K562 (cell line): Measurements from ENCODE around the gene HPCA. TPM values are rescaled to one million over a fixed set of nuclear protein-coding genes. Genes with fewer than 3 reads are reported as not detected.

Source experiments
- ATAC-seq: fragments of 200-7000 bp; cut with Tn5 transposase; 3 replicates; pipeline ENCODE4 v1.9.1; 2020; ENCODE audit warnings: moderate library complexity
- BruUV-seq: library from RNA; stranded (reverse); fragments of 400-500 nt; replicated peaks from 2 replicates; lab custom pipeline; 2021; lab: Mats Ljungman, UMichigan
- CTCF ChIA-PET: fragments of 300-600 bp; formaldehyde crosslinking; extraction: SDS; loops from one replicate; lab custom pipeline; 2021; ENCODE audit warnings: low intra/inter-chr PET ratio; lab: Yijun Ruan, JAX
- POLR2A ChIA-PET: fragments of 300-600, 350-650 bp; sonication (Branson Sonifier 250); formaldehyde crosslinking; extraction: SDS; loops from one replicate; lab custom pipeline; 2021; ENCODE audit warnings: antibody characterized with exemption, inconsistent platforms; lab: Yijun Ruan, JAX
- DNase-seq, 4 experiments: peaks; one replicate each; pipeline versions ENCODE4 v3.0.0 to v3.0.0-alpha.2; 2011 to 2018; ENCODE audit warnings: low spot score in 3 of 4, mixed read lengths in 3 of 4; ENCODE audit errors: extremely low read depth in 1 of 4
- FAIRE-seq: peaks from 2 replicates; lab custom pipeline; 2011; peaks lifted over from hg19 to GRCh38; lab: Jason Lieb, UNC
- H2AFZ ChIP-seq: 2 replicates; pipeline ENCODE4 v1.6.0; 2011; ENCODE audit warnings: low read depth, low read length, control low read depth, inconsistent platforms
- H3K27ac ChIP-seq: fragments of 200-600 bp; 3 replicates; pipeline ENCODE4 v1.8.0; 2011; ENCODE audit warnings: low read depth, mild to moderate bottlenecking, control low read depth, inconsistent platforms, low read length, moderate library complexity, mixed read lengths; ENCODE audit errors: extremely low read depth
- H3K27me3 ChIP-seq, 2 experiments: fragments of 300-600 bp in 1 of 2; 2 replicates in 1 of 2; 3 replicates in 1 of 2; pipeline versions ENCODE4 v1.6.0 to v1.8.0; 2011; ENCODE audit warnings: inconsistent platforms in 2 of 2, low read length in 2 of 2, mild to moderate bottlenecking in 1 of 2, mixed read lengths in 1 of 2, moderate library complexity in 1 of 2; ENCODE audit not compliant: control insufficient read depth in 2 of 2, insufficient read depth in 2 of 2
- H3K36me3 ChIP-seq: fragments of 300-600 bp; 3 replicates; pipeline ENCODE4 v1.8.0; 2011; ENCODE audit warnings: mild to moderate bottlenecking, low read length, inconsistent platforms; ENCODE audit not compliant: control insufficient read depth, insufficient read depth
- H3K4me1 ChIP-seq, 2 experiments: fragments of 200-600 bp in 1 of 2; replicated peaks in 1 of 2; 2 replicates in 1 of 2; 3 replicates in 1 of 2; pipeline versions ENCODE4 v1.5.1 to v1.8.0; 2011; ENCODE audit warnings: inconsistent platforms in 2 of 2, low read length in 2 of 2, mild to moderate bottlenecking in 1 of 2, mixed read lengths in 1 of 2, moderate library complexity in 1 of 2; ENCODE audit not compliant: control insufficient read depth in 2 of 2, insufficient read depth in 2 of 2
- H3K4me2 ChIP-seq: 2 replicates; pipeline ENCODE4 v1.6.1; 2011; ENCODE audit warnings: low read length, control low read depth, inconsistent platforms, mixed read lengths; ENCODE audit not compliant: insufficient read depth
- H3K4me3 ChIP-seq: fragments of 200-600 bp; sonication (generic), shearing (Covaris generic); 2 replicates; pipeline ENCODE4 v1.5.1; 2016; ENCODE audit warnings: control low read depth, inconsistent platforms
- H3K79me2 ChIP-seq: fragments of 200-600 bp; 3 replicates; pipeline ENCODE4 v1.8.0; 2011; ENCODE audit warnings: low read length, inconsistent platforms; ENCODE audit not compliant: control insufficient read depth, insufficient read depth
- H3K9ac ChIP-seq, 2 experiments: 2 replicates each; pipeline versions ENCODE4 v1.6.0 to v1.6.1; 2011; ENCODE audit warnings: low read depth in 2 of 2, low read length in 2 of 2, control low read depth in 1 of 2, inconsistent platforms in 1 of 2, mild to moderate bottlenecking in 1 of 2, mixed read lengths in 1 of 2; ENCODE audit not compliant: insufficient read depth in 1 of 2
- H3K9me1 ChIP-seq: one replicate; pipeline ENCODE4 v1.6.0; 2011; ENCODE audit warnings: inconsistent platforms, mild to moderate bottlenecking, low read length, moderate library complexity; ENCODE audit not compliant: control insufficient read depth, insufficient read depth
- H3K9me3 ChIP-seq: replicated peaks from 2 replicates; pipeline ENCODE4 v1.5.1; 2011; ENCODE audit warnings: low read depth, low read length, inconsistent platforms; ENCODE audit not compliant: control insufficient read depth, insufficient read depth
- H4K20me1 ChIP-seq: replicated peaks from 2 replicates; pipeline ENCODE4 v1.6.1; 2011; ENCODE audit warnings: low read length, inconsistent platforms, mixed read lengths; ENCODE audit not compliant: control insufficient read depth, insufficient read depth
- ADNP ChIP-seq: fragments of 200-800 bp; sonication (Bioruptor generic); IDR thresholded peaks from 2 replicates; pipeline ENCODE4 v1.6.1; 2016; ENCODE audit warnings: missing genetic modification characterization, missing compliant biosample characterization
- BCOR ChIP-seq: fragments of 450-650 bp; IDR thresholded peaks from 2 replicates; pipeline ENCODE4 v1.6.1; 2016
- CREB1 ChIP-seq, 2 experiments: sonication (generic) in 1 of 2; formaldehyde crosslinking in 1 of 2; IDR thresholded peaks; 2 replicates each; pipeline versions ENCODE4 v1.6.1 to v1.8.0; 2012 to 2022; ENCODE audit warnings: inconsistent platforms in 1 of 2, mild to moderate bottlenecking in 1 of 2, missing genetic modification reagents in 1 of 2, moderate library complexity in 1 of 2
- E2F5 ChIP-seq: sonication (generic); formaldehyde crosslinking; IDR thresholded peaks from 2 replicates; pipeline ENCODE4 v1.8.0; 2022; ENCODE audit warnings: mild to moderate bottlenecking, missing genetic modification reagents
- ELK3 ChIP-seq: fragments of 450-650 bp; formaldehyde crosslinking; IDR thresholded peaks from 2 replicates; pipeline ENCODE4 v1.4.0; 2020; ENCODE audit warnings: mild to moderate bottlenecking
- FOXK1 ChIP-seq: sonication (generic); formaldehyde crosslinking; IDR thresholded peaks from 2 replicates; pipeline ENCODE4 v1.8.0; 2022; ENCODE audit warnings: missing genetic modification reagents, mild to moderate bottlenecking, borderline replicate concordance
- HNRNPH1 ChIP-seq: fragments of 200-400 bp; formaldehyde crosslinking; optimal IDR thresholded peaks from 2 replicates; pipeline ENCODE3; 2017; ENCODE audit warnings: low read depth, mild to moderate bottlenecking, low read length, moderate library complexity
- KDM1A ChIP-seq, 2 experiments: fragments of 450-650 bp; IDR thresholded peaks; 2 replicates each; pipeline ENCODE4 v1.6.1; 2016; ENCODE audit warnings: mild to moderate bottlenecking in 2 of 2
- OTX1 ChIP-seq: fragments of 450-650 bp; formaldehyde crosslinking; IDR thresholded peaks from 2 replicates; pipeline ENCODE4 v1.4.0; 2022; ENCODE audit warnings: mild to moderate bottlenecking
- POLR3G ChIP-seq: IDR thresholded peaks from 2 replicates; pipeline ENCODE4 v1.6.1; 2011; ENCODE audit not compliant: insufficient read length, insufficient replicate concordance; ENCODE audit errors: extremely low read depth
- PRPF4 ChIP-seq: fragments of 200-400 bp; formaldehyde crosslinking; IDR thresholded peaks from one replicate; pipeline ENCODE4 v1.6.1; 2017; ENCODE audit warnings: low read length, low read depth, mild to moderate bottlenecking; ENCODE audit not compliant: insufficient read depth, poor library complexity, severe bottlenecking
- RBM25 ChIP-seq: fragments of 200-400 bp; formaldehyde crosslinking; IDR thresholded peaks from 2 replicates; pipeline ENCODE4 v1.6.1; 2018; ENCODE audit warnings: low read length, low read depth, moderate library complexity; ENCODE audit not compliant: severe bottlenecking
- RCOR1 ChIP-seq, 2 experiments: IDR thresholded peaks; 2 replicates each; pipeline ENCODE4 v1.6.1; 2012; ENCODE audit warnings: low read depth in 2 of 2, low read length in 2 of 2, borderline replicate concordance in 1 of 2, improper control_type of control experiment in 1 of 2
- SMARCC2 ChIP-seq: fragments of 450-650 bp; IDR thresholded peaks from 2 replicates; pipeline ENCODE4 v1.6.1; 2017; ENCODE audit warnings: antibody characterized with exemption, moderate library complexity, mild to moderate bottlenecking, low read depth
- XRCC3 ChIP-seq: fragments of 450-650 bp; IDR thresholded peaks from 2 replicates; pipeline ENCODE4 v1.6.1; 2017; ENCODE audit warnings: mild to moderate bottlenecking, moderate library complexity
- ZBTB17 ChIP-seq: fragments of 450-650 bp; formaldehyde crosslinking; IDR thresholded peaks from 2 replicates; pipeline ENCODE4 v1.4.0; 2020; ENCODE audit warnings: mild to moderate bottlenecking
- ZFP36 ChIP-seq: fragments of 150-350 bp; IDR thresholded peaks from 2 replicates; pipeline ENCODE4 v1.6.1; 2018; ENCODE audit warnings: low read length, low read depth; ENCODE audit not compliant: partially characterized antibody
- ZNF695 ChIP-seq: fragments of 450-650 bp; formaldehyde crosslinking; IDR thresholded peaks from 2 replicates; pipeline ENCODE4 v1.4.0; 2020; ENCODE audit warnings: mild to moderate bottlenecking, moderate library complexity
- WGBS: fragments of 100-300 bp; shearing (Covaris generic); methylation state at CpG from one replicate; pipeline ENCODE4 v1.1.6; 2016; ENCODE audit warnings: low coverage, mixed read lengths; ENCODE audit not compliant: insufficient coverage; ENCODE audit errors: missing lambda C conversion rate; 5-methylcytosine and 5-hydroxymethylcytosine counted together
- in situ Hi-C: fragments of 300-500 bp; cut with MboI; formaldehyde crosslinking; loops from 4 replicates; pipeline ENCODE4 v1.15.0; 2018; ENCODE audit warnings: inconsistent platforms, mixed read lengths
- intact Hi-C: fragments of 100-400 bp; cut with micrococcal nuclease; formaldehyde crosslinking; loops from 2 replicates; pipeline ENCODE4 v1.14.2; 2022
- polyA plus RNA-seq, 8 experiments: library from polyadenylated mRNA; depleted of rRNA in 4 of 8; stranded (reverse) in 5 of 8; unstranded in 3 of 8; fragments of >200 nt; fragmentation: Nextera tagmentation in 2 of 8; fragmentation: Illumina TruSeq in 1 of 8; extraction: Ambion mirVana in 2 of 8; extraction: Trizol in 1 of 8; gene quantifications; 2 replicates each; pipeline versions ENCODE4 v1.2.1 to v1.2.3, GENCODE V29; 2011 to 2014; ENCODE audit warnings: inconsistent platforms in 1 of 8, missing spikeins in 1 of 8
- total RNA-seq, 7 experiments: library from RNA; depleted of rRNA in 6 of 7; stranded (reverse); fragments of >200 nt in 6 of 7; fragmentation: Illumina TruSeq in 2 of 7; extraction: Trizol in 2 of 7; gene quantifications; 2 replicates each; pipeline versions ENCODE4 v1.2.1 to v1.2.3, GENCODE V29; 2011 to 2021; ENCODE audit warnings: low replicate concordance in 1 of 7

Gene HPCA
- total and polyA plus RNA-seq, 9 of the 15 experiments (the other 6 are each of a cell fraction or from before 2014, with no cell fraction given): not detected

- no peak overlapping the region for H3K4me3 ChIP-seq
- H3K27ac ChIP-seq: no peak overlapping the region
- ATAC-seq (0 out of 3 replicates have a peak, but pooled peaks have one; percentile 5), DNase-seq (no peak), FAIRE-seq (no peak)
- H3K9ac ChIP-seq: no peak overlapping the region
- POLR2A ChIA-PET: no interaction called here
- TF ChIP-seq BCOR (peak; percentile 69), PRPF4 (no peak), HNRNPH1 (no peak), ZNF695 (CRISPR knock-in tag) (no peak), XRCC3 (no peak), RBM25 (peak; percentile 75), ZFP36 (peak; percentile 57), OTX1 (no peak), CREB1 (IDR thresholded peaks at IDR 0.05) (no peak), CREB1 (CRISPR knock-in tag; IDR thresholded peaks at IDR 0.05) (no peak), KDM1A (IDR thresholded peaks at IDR 0.05) (peak; percentile 50 to 64; a peak in 3 of 4 replicates), ADNP (tag) (0 out of 2 replicates have a peak, but pooled peaks have one; percentile 22), ZBTB17 (no peak), FOXK1 (CRISPR knock-in tag) (no peak), ELK3 (no peak), POLR3G (no peak), SMARCC2 (no peak), RCOR1 (IDR thresholded peaks at IDR 0.05; ENCODE audit: borderline replicate concordance in 1 of 2, low read depth in 2 of 2, low read length in 2 of 2) (peak in 1 of 2 experiments; percentile 20; a peak in 1 of 4 replicates), E2F5 (CRISPR knock-in tag) (no peak)
- no peaks in the 10 kb centered on the region for H3K79me2 ChIP-seq
- H3K4me2 ChIP-seq: no peak overlapping the region
- H3K27me3 ChIP-seq: peaks cover 11 to 50% of the 10 kb centered on the region in 2 experiments
- no TSS peak for BruUV-seq
- WGBS: 2% methylated on average over 7 of the region's 7 CpGs
- in situ Hi-C loops: loop anchor here (25.0 kb wide), 1 partner anchor 729 kb away; no protein-coding TSS in a partner anchor
- H2AFZ ChIP-seq: no peak overlapping the region
- H3K4me1 ChIP-seq: peaks cover 0 to 25% of the 10 kb centered on the region in 2 experiments; a peak in 3 of 5 replicates
- H3K9me3 ChIP-seq: no peaks in the 10 kb centered on the region
- H3K9me1 ChIP-seq: no peaks in the 10 kb centered on the region
- peaks cover 35% of the 10 kb centered on the region for H4K20me1 ChIP-seq
- H3K36me3 ChIP-seq: no peaks in the 10 kb centered on the region
- intact Hi-C loops: no loop called here
- CTCF ChIA-PET: interaction anchor here (0.6 kb wide), 1 partner anchor 742 kb away, joined by 3 read pairs; no protein-coding TSS in a partner anchor
Measured at GRCh38 chr1:32883338-32884031, 2.8 kb upstream of the HPCA start.
